ENCODE results near the gene OPCML. TPM values are rescaled to one million over a fixed set of nuclear protein-coding genes. Genes with fewer than 3 reads are reported as not detected.

Gene OPCML
- total RNA-seq, 4 donors from 2014 or later: not detected

- H3K4me1 ChIP-seq: no peaks in the 10 kb centered on the region
- 40 to 56% methylated on average over 4 of the region's 4 CpGs for WGBS, 2 donors (ENCODE audit: low coverage in 1 of 2)
These were observed 746.4 kb downstream of the OPCML start for GRCh38 chr11:132785878-132786277.

GRCh38 chr11:132784441-132784840, 747.9 kb downstream of the OPCML start:
- Histone ChIP-seq H3K4me1 (no peaks in the 10 kb centered on the region), H3K27me3 (no peaks in the 10 kb centered on the region), H3K4me3 (no peak overlapping the region), H3K9me3 (no peaks in the 10 kb centered on the region), H3K36me3 (no peaks in the 10 kb centered on the region), H3K27ac (no peak overlapping the region)
- 69 to 80% methylated on average over 5 of the region's 5 CpGs for WGBS, 2 donors (ENCODE audit: low coverage in 1 of 2)
- intact Hi-C loops (cut with DNase I; ENCODE audit: low total_unique reads) (no loop called here), in situ Hi-C loops (cut with MboI; ENCODE audit: low pct_ligation_motif_present in 1 of 4, low pct_unique_long_range_greater_than_20kb in 1 of 4, low sequenced_read_pairs in 3 of 4) (no loop called here)
- TF ChIP-seq POLR2AphosphoS5 (IDR thresholded peaks at IDR 0.05) (no peak), CTCF (IDR thresholded peaks at IDR 0.05) (no peak), EP300 (IDR thresholded peaks at IDR 0.05; ENCODE audit: low read depth) (no peak), POLR2A (IDR thresholded peaks at IDR 0.05) (no peak)
- no peak for DNase-seq

More at GRCh38 chr11:132785878-132786277, 746.4 kb downstream of the OPCML start:
- Histone ChIP-seq H3K27ac (no peak overlapping the region), H3K36me3 (no peaks in the 10 kb centered on the region), H3K9me3 (no peaks in the 10 kb centered on the region), H3K27me3 (no peaks in the 10 kb centered on the region), H3K4me3 (no peak overlapping the region)
- no peak for DNase-seq
- TF ChIP-seq EP300 (IDR thresholded peaks at IDR 0.05; ENCODE audit: low read depth): no peak
- no peak for TF ChIP-seq CTCF (IDR thresholded peaks at IDR 0.05)
- TF ChIP-seq POLR2AphosphoS5 (IDR thresholded peaks at IDR 0.05): no peak
- TF ChIP-seq POLR2A (IDR thresholded peaks at IDR 0.05): no peak
- intact Hi-C loops (cut with DNase I; ENCODE audit: low total_unique reads) (no loop called here), in situ Hi-C loops (cut with MboI; ENCODE audit: low pct_ligation_motif_present in 1 of 4, low pct_unique_long_range_greater_than_20kb in 1 of 4, low sequenced_read_pairs in 3 of 4) (no loop called here)

DNA sequence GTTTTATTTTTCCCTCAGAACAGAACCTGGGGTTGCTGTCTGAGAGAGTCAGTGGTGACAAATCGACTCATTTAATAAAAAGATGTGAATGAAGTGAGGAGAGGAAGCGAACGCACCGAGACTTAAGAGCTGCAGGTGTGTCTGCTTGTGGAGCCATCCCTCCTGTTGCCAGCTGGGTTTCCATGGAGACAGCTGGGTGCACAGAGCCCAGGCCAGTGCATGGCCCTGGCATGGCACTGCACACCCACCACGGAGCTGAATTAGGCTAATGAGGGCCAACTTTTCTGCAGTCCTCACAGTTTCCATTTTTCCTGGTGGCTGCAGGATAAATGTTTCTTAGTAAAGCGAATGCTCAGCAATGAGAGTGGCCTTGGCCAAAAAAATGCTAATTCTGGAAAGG, 750.2 kb downstream of the OPCML start:
- Histone ChIP-seq H3K4me3 (no peak overlapping the region), H3K9me3 (no peaks in the 10 kb centered on the region), H3K27me3 (no peaks in the 10 kb centered on the region), H3K36me3 (no peaks in the 10 kb centered on the region), H3K4me1 (no peaks in the 10 kb centered on the region), H3K27ac (no peak overlapping the region)
- in situ Hi-C loops (cut with MboI; ENCODE audit: low pct_ligation_motif_present in 1 of 4, low pct_unique_long_range_greater_than_20kb in 1 of 4, low sequenced_read_pairs in 3 of 4): no loop called here
- intact Hi-C loops (cut with DNase I; ENCODE audit: low total_unique reads): no loop called here
- DNase-seq: no peak
- 81 to 83% methylated on average over 5 to 6 of the region's 6 CpGs for WGBS, 2 donors (ENCODE audit: low coverage in 1 of 2)
- TF ChIP-seq POLR2A (IDR thresholded peaks at IDR 0.05): no peak
- TF ChIP-seq CTCF (IDR thresholded peaks at IDR 0.05): no peak

- Histone ChIP-seq H3K4me3 (no peak overlapping the region), H3K27me3 (no peaks in the 10 kb centered on the region), H3K4me1 (no peaks in the 10 kb centered on the region), H3K9me3 (no peaks in the 10 kb centered on the region), H3K27ac (no peak overlapping the region), H3K36me3 (no peaks in the 10 kb centered on the region)
- in situ Hi-C loops (cut with MboI; ENCODE audit: low pct_ligation_motif_present in 1 of 4, low pct_unique_long_range_greater_than_20kb in 1 of 4, low sequenced_read_pairs in 3 of 4): no loop called here
- 78 to 83% methylated on average over 1 to 5 of the region's 5 CpGs for WGBS, 2 donors (ENCODE audit: low coverage in 1 of 2)
- DNase-seq: no peak
- intact Hi-C loops (cut with DNase I; ENCODE audit: low total_unique reads): no loop called here
- no peak for TF ChIP-seq POLR2AphosphoS5 (IDR thresholded peaks at IDR 0.05)
- no peak for TF ChIP-seq CTCF (IDR thresholded peaks at IDR 0.05)
- no peak for TF ChIP-seq POLR2A (IDR thresholded peaks at IDR 0.05)
- TF ChIP-seq EP300 (IDR thresholded peaks at IDR 0.05; ENCODE audit: low read depth): no peak
These were observed 752.3 kb downstream of the OPCML start for GRCh38 chr11:132780046-132780445.

Data from transverse colon (tissue), 4 donors.